GM12891 (cell line): ENCODE results near the gene EYA2.

ENCODE experiments used
- PAX5 ChIP-seq: IDR thresholded peaks from 2 replicates; pipeline ENCODE4 v1.6.1; 2011; ENCODE audit warnings: low read length, moderate library complexity, mild to moderate bottlenecking; ENCODE audit not compliant: insufficient read depth, severe bottlenecking
- POLR2A ChIP-seq: IDR thresholded peaks from 2 replicates; pipeline ENCODE4 v1.6.1; 2011; ENCODE audit warnings: low read depth, low read length, control low read depth
- POLR2AphosphoS5 ChIP-seq: IDR thresholded peaks from 2 replicates; pipeline ENCODE4 v1.6.1; 2011; ENCODE audit warnings: low read depth, low read length, control low read depth
- POU2F2 ChIP-seq: IDR thresholded peaks from 2 replicates; pipeline ENCODE4 v1.6.1; 2011; ENCODE audit warnings: low read depth, mild to moderate bottlenecking, control low read depth, low read length, moderate library complexity
- SPI1 ChIP-seq: IDR thresholded peaks from 2 replicates; pipeline ENCODE4 v1.6.1; 2011; ENCODE audit warnings: low read depth, low read length, control low read depth
- TAF1 ChIP-seq: IDR thresholded peaks from 2 replicates; pipeline ENCODE4 v1.6.1; 2011; ENCODE audit warnings: low read depth, low read length, control low read depth

GRCh38 chr20:46946796-46947195 is 52.2 kb downstream of the EYA2 start:
- TF ChIP-seq POLR2A, result no peak
- TF ChIP-seq SPI1, result no peak
- TF ChIP-seq TAF1, result no peak
- no peak for TF ChIP-seq POLR2AphosphoS5
- no peak for TF ChIP-seq POU2F2
- no peak for TF ChIP-seq PAX5
